HL-60 (cell line): ENCODE data around the gene GTF2IRD1.
"Not testable (repeated sequence)": the region's sequence is repeated elsewhere in the genome, so short reads cannot be mapped to it uniquely, and the experiment has no call there.

Experiments used
- DNase-seq, 2 experiments: peaks; one replicate each; pipeline ENCODE4 v3.0.0-alpha.2; 2010 to 2020; ENCODE audit warnings: low read depth in 1 of 2, low spot score in 1 of 2
- H3K27ac ChIP-seq: fragments of 250-450 bp; sonication (Bioruptor Pico); replicated peaks from 2 replicates; pipeline ENCODE4 v1.5.1; 2020; ENCODE audit warnings: mild to moderate bottlenecking, moderate library complexity
- H3K27me3 ChIP-seq: fragments of 250-450 bp; sonication (Bioruptor Pico); 2 replicates; pipeline ENCODE4 v1.5.1; 2021; ENCODE audit warnings: mild to moderate bottlenecking, moderate library complexity; ENCODE audit not compliant: insufficient read depth, poor library complexity, severe bottlenecking
- H3K4me3 ChIP-seq: replicated peaks from 2 replicates; pipeline ENCODE4 v1.5.1; 2011; ENCODE audit warnings: mild to moderate bottlenecking, control low read depth, low read length; ENCODE audit not compliant: insufficient read depth
- GABPA ChIP-seq: IDR thresholded peaks from 2 replicates; pipeline ENCODE4 v1.6.1; 2012; ENCODE audit warnings: low read depth
- POLR2AphosphoS5 ChIP-seq: IDR thresholded peaks from 2 replicates; pipeline ENCODE4 v1.6.1; 2012; ENCODE audit warnings: low read depth
- SPI1 ChIP-seq: IDR thresholded peaks from 2 replicates; pipeline ENCODE4 v1.6.1; 2012; ENCODE audit warnings: low read depth, mild to moderate bottlenecking, borderline replicate concordance
- TF ChIP-seq, protein P1 (sequence below): IDR thresholded peaks from 2 replicates; pipeline ENCODE4 v1.6.1; 2012; ENCODE audit warnings: low read depth; ENCODE audit not compliant: insufficient replicate concordance
- TF ChIP-seq, protein P2 (sequence below): IDR thresholded peaks from one replicate; pipeline ENCODE4 v1.5.1; 2011; ENCODE audit warnings: low read length, control low read depth, inconsistent platforms; ENCODE audit not compliant: insufficient read depth

GTF2IRD1 gene

DNA sequence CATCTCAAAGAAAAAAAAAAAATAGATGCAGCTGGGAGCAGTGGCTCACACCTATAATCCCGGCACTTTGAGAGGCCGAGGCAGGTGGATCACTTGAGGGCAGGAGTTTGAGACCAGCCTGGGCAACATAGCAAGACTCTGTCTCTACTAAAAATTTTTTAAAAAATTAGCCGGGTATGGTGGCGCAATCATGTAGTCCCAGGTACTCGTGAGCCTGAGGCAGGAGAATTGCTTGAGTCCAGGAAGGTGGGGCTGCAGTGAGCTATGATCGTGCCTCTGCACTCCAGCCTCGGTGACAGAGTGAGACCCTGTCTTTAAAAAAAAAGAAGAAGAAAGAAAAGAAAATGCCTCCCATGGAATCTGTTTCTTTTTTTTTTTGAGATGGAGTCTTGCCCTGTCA lies 31.9 kb downstream of the GTF2IRD1 start:
- Histone ChIP-seq H3K27ac (no peak overlapping the region), H3K4me3 (no peak overlapping the region), H3K27me3 (no peaks in the 10 kb centered on the region)
- no peak for DNase-seq
- no peak for TF ChIP-seq POLR2AphosphoS5
- no peak for TF ChIP-seq SPI1
- TF ChIP-seq, protein P1, sequence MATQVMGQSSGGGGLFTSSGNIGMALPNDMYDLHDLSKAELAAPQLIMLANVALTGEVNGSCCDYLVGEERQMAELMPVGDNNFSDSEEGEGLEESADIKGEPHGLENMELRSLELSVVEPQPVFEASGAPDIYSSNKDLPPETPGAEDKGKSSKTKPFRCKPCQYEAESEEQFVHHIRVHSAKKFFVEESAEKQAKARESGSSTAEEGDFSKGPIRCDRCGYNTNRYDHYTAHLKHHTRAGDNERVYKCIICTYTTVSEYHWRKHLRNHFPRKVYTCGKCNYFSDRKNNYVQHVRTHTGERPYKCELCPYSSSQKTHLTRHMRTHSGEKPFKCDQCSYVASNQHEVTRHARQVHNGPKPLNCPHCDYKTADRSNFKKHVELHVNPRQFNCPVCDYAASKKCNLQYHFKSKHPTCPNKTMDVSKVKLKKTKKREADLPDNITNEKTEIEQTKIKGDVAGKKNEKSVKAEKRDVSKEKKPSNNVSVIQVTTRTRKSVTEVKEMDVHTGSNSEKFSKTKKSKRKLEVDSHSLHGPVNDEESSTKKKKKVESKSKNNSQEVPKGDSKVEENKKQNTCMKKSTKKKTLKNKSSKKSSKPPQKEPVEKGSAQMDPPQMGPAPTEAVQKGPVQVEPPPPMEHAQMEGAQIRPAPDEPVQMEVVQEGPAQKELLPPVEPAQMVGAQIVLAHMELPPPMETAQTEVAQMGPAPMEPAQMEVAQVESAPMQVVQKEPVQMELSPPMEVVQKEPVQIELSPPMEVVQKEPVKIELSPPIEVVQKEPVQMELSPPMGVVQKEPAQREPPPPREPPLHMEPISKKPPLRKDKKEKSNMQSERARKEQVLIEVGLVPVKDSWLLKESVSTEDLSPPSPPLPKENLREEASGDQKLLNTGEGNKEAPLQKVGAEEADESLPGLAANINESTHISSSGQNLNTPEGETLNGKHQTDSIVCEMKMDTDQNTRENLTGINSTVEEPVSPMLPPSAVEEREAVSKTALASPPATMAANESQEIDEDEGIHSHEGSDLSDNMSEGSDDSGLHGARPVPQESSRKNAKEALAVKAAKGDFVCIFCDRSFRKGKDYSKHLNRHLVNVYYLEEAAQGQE, result no peak
- TF ChIP-seq, protein P2, sequence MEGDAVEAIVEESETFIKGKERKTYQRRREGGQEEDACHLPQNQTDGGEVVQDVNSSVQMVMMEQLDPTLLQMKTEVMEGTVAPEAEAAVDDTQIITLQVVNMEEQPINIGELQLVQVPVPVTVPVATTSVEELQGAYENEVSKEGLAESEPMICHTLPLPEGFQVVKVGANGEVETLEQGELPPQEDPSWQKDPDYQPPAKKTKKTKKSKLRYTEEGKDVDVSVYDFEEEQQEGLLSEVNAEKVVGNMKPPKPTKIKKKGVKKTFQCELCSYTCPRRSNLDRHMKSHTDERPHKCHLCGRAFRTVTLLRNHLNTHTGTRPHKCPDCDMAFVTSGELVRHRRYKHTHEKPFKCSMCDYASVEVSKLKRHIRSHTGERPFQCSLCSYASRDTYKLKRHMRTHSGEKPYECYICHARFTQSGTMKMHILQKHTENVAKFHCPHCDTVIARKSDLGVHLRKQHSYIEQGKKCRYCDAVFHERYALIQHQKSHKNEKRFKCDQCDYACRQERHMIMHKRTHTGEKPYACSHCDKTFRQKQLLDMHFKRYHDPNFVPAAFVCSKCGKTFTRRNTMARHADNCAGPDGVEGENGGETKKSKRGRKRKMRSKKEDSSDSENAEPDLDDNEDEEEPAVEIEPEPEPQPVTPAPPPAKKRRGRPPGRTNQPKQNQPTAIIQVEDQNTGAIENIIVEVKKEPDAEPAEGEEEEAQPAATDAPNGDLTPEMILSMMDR, result no peak
- no peak for TF ChIP-seq GABPA

DNA sequence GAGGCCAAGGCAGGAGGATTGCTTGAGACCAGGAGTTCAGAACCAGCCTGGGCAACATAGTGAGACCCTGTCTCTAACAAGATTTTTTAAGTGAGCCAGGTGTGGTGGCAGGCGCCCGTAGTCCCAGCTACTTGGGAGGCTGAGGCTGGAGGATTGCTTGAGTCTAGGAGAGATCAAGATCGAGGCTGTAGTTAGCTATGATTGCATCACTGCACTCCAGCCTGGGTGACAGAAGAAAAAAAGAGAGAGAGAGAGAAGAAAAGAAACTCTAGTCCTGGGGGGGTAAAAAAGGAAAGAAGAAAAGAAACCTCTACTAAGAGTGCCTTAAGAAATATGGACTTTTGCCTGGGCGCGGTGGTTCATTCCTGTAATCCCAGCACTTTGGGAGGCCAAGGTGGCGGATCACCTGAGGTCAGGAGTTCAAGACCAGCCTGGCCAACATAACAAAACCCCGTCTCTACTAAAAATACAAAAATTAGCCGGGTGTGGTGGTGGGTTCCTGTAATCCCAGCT lies 34.9 kb downstream of the GTF2IRD1 start:
- not testable (repeated sequence) for H3K27me3 ChIP-seq, H3K27ac ChIP-seq

DNA sequence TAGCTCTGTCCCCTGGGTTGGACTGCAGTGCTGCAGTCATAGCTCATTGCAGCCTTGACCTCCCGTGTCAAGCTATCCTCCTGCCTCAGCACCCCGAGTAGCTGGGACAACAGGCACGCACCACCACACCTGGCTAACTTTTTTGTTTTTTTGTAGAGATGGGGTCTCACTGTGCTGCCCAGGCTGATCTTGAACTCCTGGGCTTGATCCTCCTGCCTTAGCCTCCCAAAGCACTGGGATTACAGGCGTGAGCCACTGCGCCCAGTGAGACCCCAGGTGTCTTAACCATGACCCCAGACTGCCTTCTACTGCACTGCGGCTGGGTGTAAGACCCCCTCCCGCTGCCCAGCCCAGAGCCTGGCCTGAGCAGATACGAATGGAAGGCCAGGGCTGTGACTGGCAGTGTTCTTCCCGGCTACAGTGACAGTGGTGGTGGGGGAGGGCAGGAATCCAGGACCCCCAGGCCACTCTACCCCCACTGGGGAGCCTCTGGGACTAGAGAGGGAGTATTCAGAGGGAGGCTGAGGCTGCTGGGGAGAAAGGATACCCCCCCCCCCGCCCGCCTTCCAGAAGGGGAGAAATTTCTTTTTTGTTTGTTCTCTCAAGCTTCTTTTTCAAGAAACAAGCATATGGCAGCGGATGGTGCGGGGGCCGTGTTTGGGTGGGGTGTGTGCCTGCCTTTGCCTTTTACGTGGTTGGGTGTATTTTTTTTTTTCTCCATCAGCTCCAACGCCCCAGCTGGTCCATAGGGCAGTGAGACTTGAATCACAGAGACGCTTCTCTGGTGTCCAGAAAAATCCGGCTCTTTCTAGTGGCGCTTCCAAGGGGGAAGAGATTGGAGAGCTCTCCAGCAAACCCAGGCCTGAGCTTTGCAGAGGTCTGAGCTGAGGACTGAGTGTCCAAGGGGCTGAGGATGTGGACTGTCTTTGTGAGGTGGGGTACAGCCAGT lies 36.6 kb downstream of the GTF2IRD1 start:
- DNase-seq, result no peak
- Histone ChIP-seq H3K27ac (no peak overlapping the region), H3K27me3 (no peaks in the 10 kb centered on the region), H3K4me3 (no peak overlapping the region)
- TF ChIP-seq POLR2AphosphoS5, result no peak
- no peak for TF ChIP-seq SPI1
- TF ChIP-seq, protein P1, result no peak
- TF ChIP-seq GABPA, result no peak

More for the DNA sequence above, 34.9 kb downstream of the GTF2IRD1 start:
- H3K4me3 ChIP-seq, DNase-seq: not testable (repeated sequence)

DNA sequence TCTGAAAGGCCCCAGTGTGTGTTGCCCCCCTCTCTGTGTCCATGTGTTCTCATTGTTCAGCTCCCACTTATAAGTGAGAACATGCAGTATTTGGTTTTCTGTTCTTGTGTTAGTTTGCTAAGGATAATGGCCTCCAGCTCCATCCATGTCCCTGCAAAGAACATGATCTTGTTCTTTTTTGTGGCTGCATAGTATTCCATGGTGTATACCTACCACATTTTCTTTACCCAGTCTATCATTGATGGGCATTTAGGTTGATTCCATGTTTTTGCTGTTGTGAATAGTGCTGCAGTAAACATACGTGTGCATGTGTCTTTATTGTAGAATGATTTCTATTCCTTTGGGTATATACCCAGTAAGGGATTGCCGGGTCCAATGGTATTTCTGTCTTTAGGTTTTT lies 37.8 kb downstream of the GTF2IRD1 start:
- H3K27ac ChIP-seq, H3K4me3 ChIP-seq, H3K27me3 ChIP-seq, DNase-seq: not testable (repeated sequence)

DNA sequence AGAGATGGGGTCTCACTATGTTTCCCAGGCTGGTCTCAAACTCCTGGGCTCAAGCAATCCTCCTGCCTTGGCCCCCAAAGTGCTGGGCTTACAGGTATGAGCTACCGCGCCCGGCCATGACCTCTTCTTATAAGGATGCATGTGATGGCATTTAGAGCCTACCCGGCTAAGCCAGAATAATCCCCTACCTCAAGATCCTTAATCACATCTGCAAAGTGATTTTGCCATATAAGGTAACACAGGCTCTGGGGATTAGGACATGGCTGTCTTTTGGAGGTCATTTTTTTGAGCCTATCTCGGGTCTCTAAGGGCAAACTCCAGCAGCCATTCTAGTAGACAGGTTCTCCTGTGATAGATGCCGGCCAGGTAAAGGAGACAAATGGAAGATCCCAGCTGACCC lies 39.6 kb downstream of the GTF2IRD1 start:
- Histone ChIP-seq H3K27ac (no peak overlapping the region), H3K4me3 (no peak overlapping the region), H3K27me3 (no peaks in the 10 kb centered on the region)
- no peak for DNase-seq
- no peak for TF ChIP-seq SPI1
- no peak for TF ChIP-seq GABPA
- TF ChIP-seq, protein P1, result no peak
- TF ChIP-seq, protein P2, result no peak
- TF ChIP-seq POLR2AphosphoS5, result no peak
